Measurements from ENCODE around the gene GGCX.
"Not testable (repeated sequence)": the region's sequence is repeated elsewhere in the genome, so short reads cannot be mapped to it uniquely, and the experiment has no call there.

The GGCX gene

GRCh38 chr2:85550486-85550885 lies 10.8 kb downstream of the GGCX start:
- TF ChIP-seq CTCF (conservative IDR thresholded peaks at IDR 0.05; ENCODE audit: low read depth, low read length): no peak
- DNase-seq (ENCODE audit: low read depth): no peak
- no peak overlapping the region for H3K4me3 ChIP-seq (ENCODE audit: low read length)

- no peak for DNase-seq (ENCODE audit: low read depth)
- no peak for TF ChIP-seq CTCF (conservative IDR thresholded peaks at IDR 0.05; ENCODE audit: low read depth, low read length)
- H3K4me3 ChIP-seq (ENCODE audit: low read length): no peak overlapping the region
Measured at GRCh38 chr2:85549826-85550225, 11.5 kb downstream of the GGCX start.

GRCh38 chr2:85549095-85549494 lies 12.2 kb downstream of the GGCX start:
- no peak for DNase-seq (ENCODE audit: low read depth)
- no peak for TF ChIP-seq CTCF (conservative IDR thresholded peaks at IDR 0.05; ENCODE audit: low read depth, low read length)
- no peak overlapping the region for H3K4me3 ChIP-seq (ENCODE audit: low read length)

- no peak for TF ChIP-seq CTCF (conservative IDR thresholded peaks at IDR 0.05; ENCODE audit: low read depth, low read length)
- H3K4me3 ChIP-seq (ENCODE audit: low read length): no peak overlapping the region
- no peak for DNase-seq (ENCODE audit: low read depth)
Measured at GRCh38 chr2:85548608-85548900, 12.7 kb downstream of the GGCX start.

GRCh38 chr2:85547859-85548607 lies 13.3 kb downstream of the GGCX start:
- no peak for TF ChIP-seq CTCF (conservative IDR thresholded peaks at IDR 0.05; ENCODE audit: low read depth, low read length)
- no peak for DNase-seq (ENCODE audit: low read depth)

GRCh38 chr2:85547089-85547858 lies 14.0 kb downstream of the GGCX start:
- H3K4me3 ChIP-seq (ENCODE audit: low read length): no peak overlapping the region
- no peak for DNase-seq (ENCODE audit: low read depth)
- no peak for TF ChIP-seq CTCF (conservative IDR thresholded peaks at IDR 0.05; ENCODE audit: low read depth, low read length)

More at GRCh38 chr2:85547859-85548607, 13.3 kb downstream of the GGCX start:
- no peak overlapping the region for H3K4me3 ChIP-seq (ENCODE audit: low read length)

- TF ChIP-seq CTCF (conservative IDR thresholded peaks at IDR 0.05; ENCODE audit: low read depth, low read length): no peak
- no peak for DNase-seq (ENCODE audit: low read depth)
- no peak overlapping the region for H3K4me3 ChIP-seq (ENCODE audit: low read length)
Measured at GRCh38 chr2:85545780-85546240, 15.5 kb downstream of the GGCX start.

- not testable (repeated sequence) for DNase-seq (ENCODE audit: low read depth); H3K4me3 ChIP-seq (ENCODE audit: low read length)
Measured at GRCh38 chr2:85544915-85545779, 16.1 kb downstream of the GGCX start.

- not testable (repeated sequence) for H3K4me3 ChIP-seq (ENCODE audit: low read length); DNase-seq (ENCODE audit: low read depth)
Measured at GRCh38 chr2:85544254-85544691, 17.0 kb downstream of the GGCX start.
